ENCODE results near the gene SERINC4.

SERINC4 gene

DNA sequence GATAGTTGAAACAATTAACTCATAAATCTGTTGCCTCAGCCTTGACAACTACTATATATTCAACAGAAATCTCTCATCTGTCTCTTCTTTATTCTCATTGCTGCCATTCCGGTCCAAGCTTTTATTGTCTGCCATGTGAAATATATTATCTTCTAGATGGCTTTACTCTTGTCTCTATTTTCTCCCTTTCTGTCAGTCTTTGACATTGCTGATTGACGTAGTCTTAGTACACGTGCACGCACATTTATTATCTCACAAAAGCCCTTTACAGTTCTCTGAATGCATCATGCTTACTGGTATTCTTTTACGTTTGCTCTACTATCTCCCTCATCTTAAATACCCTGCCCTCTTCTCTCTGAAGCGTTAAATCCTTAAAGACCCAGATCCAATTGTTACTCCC, 48.1 kb downstream of the SERINC4 start:
- TF ChIP-seq ZNF70 (CRISPR knock-in tag; IDR thresholded peaks at IDR 0.05) (no peak), TOX (CRISPR knock-in tag; IDR thresholded peaks at IDR 0.05; ENCODE audit: borderline replicate concordance) (no peak), OSR1 (CRISPR knock-in tag; IDR thresholded peaks at IDR 0.05) (no peak), ZNF565 (CRISPR knock-in tag; conservative IDR thresholded peaks at IDR 0.05; ENCODE audit: low read depth) (no peak), ISL1 (CRISPR knock-in tag; IDR thresholded peaks at IDR 0.05) (no peak), ESRRG (CRISPR knock-in tag; IDR thresholded peaks at IDR 0.05) (no peak), PPARA (CRISPR knock-in tag; IDR thresholded peaks at IDR 0.05; ENCODE audit: borderline replicate concordance) (no peak), SNAI2 (CRISPR knock-in tag; IDR thresholded peaks at IDR 0.05) (no peak), ZC3H10 (CRISPR knock-in tag; IDR thresholded peaks at IDR 0.05) (no peak), POU6F1 (CRISPR knock-in tag; IDR thresholded peaks at IDR 0.05; ENCODE audit: borderline replicate concordance, low read depth) (no peak), CSDC2 (CRISPR knock-in tag; IDR thresholded peaks at IDR 0.05) (no peak), BACH2 (CRISPR knock-in tag; IDR thresholded peaks at IDR 0.05; ENCODE audit: borderline replicate concordance) (no peak), TCF4 (CRISPR knock-in tag; IDR thresholded peaks at IDR 0.05; ENCODE audit: borderline replicate concordance) (no peak), ZNF8 (CRISPR knock-in tag; IDR thresholded peaks at IDR 0.05) (no peak)
- TF ChIP-seq, protein P1, sequence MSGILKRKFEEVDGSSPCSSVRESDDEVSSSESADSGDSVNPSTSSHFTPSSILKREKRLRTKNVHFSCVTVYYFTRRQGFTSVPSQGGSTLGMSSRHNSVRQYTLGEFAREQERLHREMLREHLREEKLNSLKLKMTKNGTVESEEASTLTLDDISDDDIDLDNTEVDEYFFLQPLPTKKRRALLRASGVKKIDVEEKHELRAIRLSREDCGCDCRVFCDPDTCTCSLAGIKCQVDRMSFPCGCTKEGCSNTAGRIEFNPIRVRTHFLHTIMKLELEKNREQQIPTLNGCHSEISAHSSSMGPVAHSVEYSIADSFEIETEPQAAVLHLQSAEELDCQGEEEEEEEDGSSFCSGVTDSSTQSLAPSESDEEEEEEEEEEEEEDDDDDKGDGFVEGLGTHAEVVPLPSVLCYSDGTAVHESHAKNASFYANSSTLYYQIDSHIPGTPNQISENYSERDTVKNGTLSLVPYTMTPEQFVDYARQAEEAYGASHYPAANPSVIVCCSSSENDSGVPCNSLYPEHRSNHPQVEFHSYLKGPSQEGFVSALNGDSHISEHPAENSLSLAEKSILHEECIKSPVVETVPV (CRISPR knock-in tag; IDR thresholded peaks at IDR 0.05), result no peak
- TF ChIP-seq, protein P2, sequence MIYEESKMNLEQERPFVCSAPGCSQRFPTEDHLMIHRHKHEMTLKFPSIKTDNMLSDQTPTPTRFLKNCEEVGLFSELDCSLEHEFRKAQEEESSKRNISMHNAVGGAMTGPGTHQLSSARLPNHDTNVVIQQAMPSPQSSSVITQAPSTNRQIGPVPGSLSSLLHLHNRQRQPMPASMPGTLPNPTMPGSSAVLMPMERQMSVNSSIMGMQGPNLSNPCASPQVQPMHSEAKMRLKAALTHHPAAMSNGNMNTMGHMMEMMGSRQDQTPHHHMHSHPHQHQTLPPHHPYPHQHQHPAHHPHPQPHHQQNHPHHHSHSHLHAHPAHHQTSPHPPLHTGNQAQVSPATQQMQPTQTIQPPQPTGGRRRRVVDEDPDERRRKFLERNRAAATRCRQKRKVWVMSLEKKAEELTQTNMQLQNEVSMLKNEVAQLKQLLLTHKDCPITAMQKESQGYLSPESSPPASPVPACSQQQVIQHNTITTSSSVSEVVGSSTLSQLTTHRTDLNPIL (CRISPR knock-in tag; IDR thresholded peaks at IDR 0.05; ENCODE audit: low read depth), result no peak
- ATAC-seq, result no peak

- TF ChIP-seq ZC3H10 (CRISPR knock-in tag; IDR thresholded peaks at IDR 0.05) (no peak), TCF4 (CRISPR knock-in tag; IDR thresholded peaks at IDR 0.05; ENCODE audit: borderline replicate concordance) (no peak), ARNTL (CRISPR knock-in tag; IDR thresholded peaks at IDR 0.05; ENCODE audit: borderline replicate concordance, low read depth) (no peak), ZNF70 (CRISPR knock-in tag; IDR thresholded peaks at IDR 0.05) (no peak), OSR1 (CRISPR knock-in tag; IDR thresholded peaks at IDR 0.05) (no peak), RARB (CRISPR knock-in tag; IDR thresholded peaks at IDR 0.05) (no peak), GLIS3 (CRISPR knock-in tag; IDR thresholded peaks at IDR 0.05) (no peak), ESRRG (CRISPR knock-in tag; IDR thresholded peaks at IDR 0.05) (no peak), PPARA (CRISPR knock-in tag; IDR thresholded peaks at IDR 0.05; ENCODE audit: borderline replicate concordance) (no peak), TOX (CRISPR knock-in tag; IDR thresholded peaks at IDR 0.05; ENCODE audit: borderline replicate concordance) (no peak), BACH2 (CRISPR knock-in tag; IDR thresholded peaks at IDR 0.05; ENCODE audit: borderline replicate concordance) (no peak), SNAI2 (CRISPR knock-in tag; IDR thresholded peaks at IDR 0.05) (no peak), ISL1 (CRISPR knock-in tag; IDR thresholded peaks at IDR 0.05) (no peak), CSDC2 (CRISPR knock-in tag; IDR thresholded peaks at IDR 0.05) (no peak), ZNF8 (CRISPR knock-in tag; IDR thresholded peaks at IDR 0.05) (no peak), POU6F1 (CRISPR knock-in tag; IDR thresholded peaks at IDR 0.05; ENCODE audit: borderline replicate concordance, low read depth) (no peak)
- TF ChIP-seq, protein P3, sequence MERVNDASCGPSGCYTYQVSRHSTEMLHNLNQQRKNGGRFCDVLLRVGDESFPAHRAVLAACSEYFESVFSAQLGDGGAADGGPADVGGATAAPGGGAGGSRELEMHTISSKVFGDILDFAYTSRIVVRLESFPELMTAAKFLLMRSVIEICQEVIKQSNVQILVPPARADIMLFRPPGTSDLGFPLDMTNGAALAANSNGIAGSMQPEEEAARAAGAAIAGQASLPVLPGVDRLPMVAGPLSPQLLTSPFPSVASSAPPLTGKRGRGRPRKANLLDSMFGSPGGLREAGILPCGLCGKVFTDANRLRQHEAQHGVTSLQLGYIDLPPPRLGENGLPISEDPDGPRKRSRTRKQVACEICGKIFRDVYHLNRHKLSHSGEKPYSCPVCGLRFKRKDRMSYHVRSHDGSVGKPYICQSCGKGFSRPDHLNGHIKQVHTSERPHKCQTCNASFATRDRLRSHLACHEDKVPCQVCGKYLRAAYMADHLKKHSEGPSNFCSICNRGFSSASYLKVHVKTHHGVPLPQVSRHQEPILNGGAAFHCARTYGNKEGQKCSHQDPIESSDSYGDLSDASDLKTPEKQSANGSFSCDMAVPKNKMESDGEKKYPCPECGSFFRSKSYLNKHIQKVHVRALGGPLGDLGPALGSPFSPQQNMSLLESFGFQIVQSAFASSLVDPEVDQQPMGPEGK (CRISPR knock-in tag; IDR thresholded peaks at IDR 0.05; ENCODE audit: borderline replicate concordance), result no peak
- TF ChIP-seq, protein P1 (CRISPR knock-in tag; IDR thresholded peaks at IDR 0.05), result no peak
- no peak for ATAC-seq
These were observed 50.2 kb downstream of the SERINC4 start for GRCh38 chr15:43749690-43750345.
